ENCODE results near the gene BLNK.
"Not testable (repeated sequence)": the region's sequence is repeated elsewhere in the genome, so short reads cannot be mapped to it uniquely, and the experiment has no call there.

Gene BLNK

DNA sequence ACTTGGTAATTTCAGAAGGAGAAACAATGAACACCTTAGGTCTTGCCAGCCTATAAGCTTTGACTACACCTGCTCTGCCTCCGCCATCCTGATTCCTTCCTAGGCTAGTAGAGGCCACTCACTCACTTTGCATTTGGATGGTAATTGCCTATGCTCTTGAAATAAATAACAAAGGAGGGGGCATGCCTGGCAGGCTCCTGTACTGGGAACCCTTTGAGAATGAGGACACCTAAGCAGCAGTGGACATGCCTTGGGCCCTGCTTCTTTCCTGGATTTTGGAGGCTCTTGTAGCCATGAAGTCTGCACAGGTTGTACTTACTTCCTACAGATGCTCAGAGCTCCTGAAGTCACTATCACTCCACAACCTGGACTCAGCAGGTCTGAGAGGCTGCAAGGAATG lies 65.8 kb downstream of the BLNK start:
- H3K27me3 ChIP-seq (ENCODE audit: low read depth, low read length): no peaks in the 10 kb centered on the region
- no peaks in the 10 kb centered on the region for H3K9me3 ChIP-seq (ENCODE audit: insufficient read depth, low read length)

DNA sequence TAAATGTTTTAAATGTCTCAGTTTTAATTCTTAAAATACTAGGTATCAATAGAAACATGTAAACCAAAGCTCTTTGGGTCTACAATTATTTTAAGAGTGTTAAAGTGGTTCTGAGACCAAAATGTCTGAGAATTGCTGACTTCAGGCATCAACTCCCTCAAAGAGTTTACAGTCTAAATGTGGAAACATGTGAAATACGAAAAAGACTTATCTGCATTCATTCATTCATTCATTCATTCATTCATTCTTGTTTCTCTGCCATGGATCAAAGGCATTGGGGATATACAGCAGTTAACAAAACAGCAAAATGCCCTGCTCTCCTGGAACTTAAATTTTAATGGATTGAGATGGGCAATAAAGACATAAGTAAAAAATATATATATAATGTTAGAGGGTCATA lies 69.8 kb downstream of the BLNK start:
- no peak overlapping the region for H2AFZ ChIP-seq (ENCODE audit: low read depth, low read length)
- TF ChIP-seq EZH2phosphoT487 (IDR thresholded peaks at IDR 0.05; ENCODE audit: low read depth): no peak
- TF ChIP-seq, protein P1, sequence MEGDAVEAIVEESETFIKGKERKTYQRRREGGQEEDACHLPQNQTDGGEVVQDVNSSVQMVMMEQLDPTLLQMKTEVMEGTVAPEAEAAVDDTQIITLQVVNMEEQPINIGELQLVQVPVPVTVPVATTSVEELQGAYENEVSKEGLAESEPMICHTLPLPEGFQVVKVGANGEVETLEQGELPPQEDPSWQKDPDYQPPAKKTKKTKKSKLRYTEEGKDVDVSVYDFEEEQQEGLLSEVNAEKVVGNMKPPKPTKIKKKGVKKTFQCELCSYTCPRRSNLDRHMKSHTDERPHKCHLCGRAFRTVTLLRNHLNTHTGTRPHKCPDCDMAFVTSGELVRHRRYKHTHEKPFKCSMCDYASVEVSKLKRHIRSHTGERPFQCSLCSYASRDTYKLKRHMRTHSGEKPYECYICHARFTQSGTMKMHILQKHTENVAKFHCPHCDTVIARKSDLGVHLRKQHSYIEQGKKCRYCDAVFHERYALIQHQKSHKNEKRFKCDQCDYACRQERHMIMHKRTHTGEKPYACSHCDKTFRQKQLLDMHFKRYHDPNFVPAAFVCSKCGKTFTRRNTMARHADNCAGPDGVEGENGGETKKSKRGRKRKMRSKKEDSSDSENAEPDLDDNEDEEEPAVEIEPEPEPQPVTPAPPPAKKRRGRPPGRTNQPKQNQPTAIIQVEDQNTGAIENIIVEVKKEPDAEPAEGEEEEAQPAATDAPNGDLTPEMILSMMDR (IDR thresholded peaks at IDR 0.05; ENCODE audit: low read depth, low read length): no peak
- H4K20me1 ChIP-seq (ENCODE audit: insufficient read depth, low read length): peaks cover 6% of the 10 kb centered on the region; the same call in 1 of the 2 replicates
- H3K4me1 ChIP-seq (ENCODE audit: low read length): no peaks in the 10 kb centered on the region
- no peak overlapping the region for H3K4me2 ChIP-seq (ENCODE audit: low read length)
- no peaks in the 10 kb centered on the region for H3K27me3 ChIP-seq (ENCODE audit: low read depth, low read length)
- peaks cover 81% of the 10 kb centered on the region for H3K36me3 ChIP-seq (replicated peaks; ENCODE audit: low read depth, low read length)
- no peak overlapping the region for H3K9ac ChIP-seq (ENCODE audit: low read length)
- no peak overlapping the region for H3K4me3 ChIP-seq (ENCODE audit: low read length)
- H3K79me2 ChIP-seq (ENCODE audit: low read length): no peaks in the 10 kb centered on the region
- H3K9me3 ChIP-seq (ENCODE audit: insufficient read depth, low read length): no peaks in the 10 kb centered on the region
- H3K27ac ChIP-seq (ENCODE audit: low read length): no peak overlapping the region

More for the DNA sequence above, 65.8 kb downstream of the BLNK start:
- Histone ChIP-seq H2AFZ (ENCODE audit: low read depth, low read length) (no peak overlapping the region), H3K4me3 (ENCODE audit: low read length) (no peak overlapping the region), H3K9ac (ENCODE audit: low read length) (no peak overlapping the region), H3K36me3 (replicated peaks; ENCODE audit: low read depth, low read length) (peaks cover 82% of the 10 kb centered on the region), H3K4me1 (ENCODE audit: low read length) (peaks cover 29% of the 10 kb centered on the region), H4K20me1 (ENCODE audit: insufficient read depth, low read length) (peaks cover 28% of the 10 kb centered on the region), H3K4me2 (ENCODE audit: low read length) (no peak overlapping the region), H3K27ac (ENCODE audit: low read length) (no peak overlapping the region), H3K79me2 (ENCODE audit: low read length) (peaks cover 11% of the 10 kb centered on the region; the same call in 1 of the 2 replicates)
- no peak for TF ChIP-seq EZH2phosphoT487 (IDR thresholded peaks at IDR 0.05; ENCODE audit: low read depth)
- TF ChIP-seq, protein P1 (IDR thresholded peaks at IDR 0.05; ENCODE audit: low read depth, low read length): no peak

DNA sequence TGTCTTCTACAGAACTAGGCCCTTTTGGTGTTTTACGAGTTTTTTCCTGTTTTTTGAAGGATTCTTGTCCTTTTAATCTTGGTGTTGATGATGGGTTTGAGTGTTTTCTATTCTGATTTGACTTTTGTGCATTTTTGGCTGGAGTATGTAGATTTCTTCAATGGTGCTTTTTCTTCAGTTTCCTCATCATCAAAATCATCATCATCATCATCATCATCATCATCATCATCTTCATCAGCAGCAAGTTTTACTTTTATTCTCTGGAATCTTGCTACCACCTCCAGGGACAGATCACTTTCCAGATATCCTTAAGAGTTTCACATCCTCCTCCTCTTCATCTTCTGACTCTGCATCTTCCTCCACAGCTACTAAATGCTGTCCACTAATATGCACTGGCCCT lies 81.9 kb downstream of the BLNK start:
- not testable (repeated sequence) for H3K9ac ChIP-seq (ENCODE audit: low read length); H3K9me3 ChIP-seq (ENCODE audit: insufficient read depth, low read length); H3K4me1 ChIP-seq (ENCODE audit: low read length); H3K27me3 ChIP-seq (ENCODE audit: low read depth, low read length); H3K27ac ChIP-seq (ENCODE audit: low read length); H3K79me2 ChIP-seq (ENCODE audit: low read length); H2AFZ ChIP-seq (ENCODE audit: low read depth, low read length); H4K20me1 ChIP-seq (ENCODE audit: insufficient read depth, low read length); H3K4me3 ChIP-seq (ENCODE audit: low read length); H3K4me2 ChIP-seq (ENCODE audit: low read length)
- peaks cover 42% of the 10 kb centered on the region for H3K36me3 ChIP-seq (replicated peaks; ENCODE audit: low read depth, low read length)

DNA sequence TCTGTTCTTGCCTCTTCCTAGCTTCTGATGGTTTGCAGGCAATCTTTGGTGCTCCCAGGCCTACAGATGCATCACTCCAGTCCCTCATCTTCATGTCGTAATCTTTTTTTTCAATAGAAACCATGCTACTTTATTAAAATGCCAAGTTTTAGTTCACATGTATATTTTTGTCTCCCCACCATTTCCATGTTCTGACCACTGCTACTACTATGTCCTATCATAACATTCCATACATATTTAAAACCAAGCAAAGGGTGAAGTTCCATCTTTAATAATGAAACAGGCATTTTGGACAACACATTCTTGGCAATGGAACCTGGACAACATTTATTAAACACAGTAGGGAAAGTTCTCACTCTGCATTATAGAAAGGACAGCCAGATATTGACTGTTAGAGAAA lies 82.5 kb downstream of the BLNK start:
- Histone ChIP-seq H3K79me2 (ENCODE audit: low read length) (no peaks in the 10 kb centered on the region), H3K27me3 (ENCODE audit: low read depth, low read length) (no peaks in the 10 kb centered on the region), H3K4me3 (ENCODE audit: low read length) (no peak overlapping the region), H4K20me1 (ENCODE audit: insufficient read depth, low read length) (no peaks in the 10 kb centered on the region), H3K9me3 (ENCODE audit: insufficient read depth, low read length) (no peaks in the 10 kb centered on the region), H3K27ac (ENCODE audit: low read length) (no peak overlapping the region), H3K9ac (ENCODE audit: low read length) (no peak overlapping the region), H3K4me1 (ENCODE audit: low read length) (no peaks in the 10 kb centered on the region), H3K4me2 (ENCODE audit: low read length) (no peak overlapping the region), H3K36me3 (replicated peaks; ENCODE audit: low read depth, low read length) (peaks cover 36% of the 10 kb centered on the region), H2AFZ (ENCODE audit: low read depth, low read length) (no peak overlapping the region)
- TF ChIP-seq EZH2phosphoT487 (IDR thresholded peaks at IDR 0.05; ENCODE audit: low read depth): no peak
- TF ChIP-seq, protein P1 (IDR thresholded peaks at IDR 0.05; ENCODE audit: low read depth, low read length): no peak

DNA sequence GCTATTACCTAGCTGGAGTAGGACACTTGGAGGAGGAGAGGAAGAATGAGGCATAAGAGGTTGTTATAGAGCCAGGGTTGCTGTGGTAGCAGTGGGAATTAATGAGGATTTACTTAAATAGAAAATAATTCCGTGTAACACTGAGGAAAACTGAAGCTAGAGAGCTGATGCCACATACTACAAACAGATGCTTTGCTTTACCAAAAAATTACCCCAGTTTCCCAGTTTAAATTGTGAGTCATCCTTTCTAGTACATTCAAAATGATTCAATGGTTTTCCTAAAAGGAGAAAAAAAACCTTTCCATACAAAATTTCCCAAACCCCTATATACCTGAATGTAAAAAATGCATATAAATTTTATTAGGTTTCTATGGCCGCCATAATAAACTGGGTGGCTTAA lies 82.9 kb downstream of the BLNK start:
- H3K36me3 ChIP-seq (replicated peaks; ENCODE audit: low read depth, low read length): peaks cover 31% of the 10 kb centered on the region

More for the DNA sequence above, 82.9 kb downstream of the BLNK start:
- H3K27ac ChIP-seq (ENCODE audit: low read length): no peak overlapping the region
- H3K79me2 ChIP-seq (ENCODE audit: low read length): no peaks in the 10 kb centered on the region
- no peak overlapping the region for H3K9ac ChIP-seq (ENCODE audit: low read length)
- H2AFZ ChIP-seq (ENCODE audit: low read depth, low read length): no peak overlapping the region
- no peaks in the 10 kb centered on the region for H3K4me1 ChIP-seq (ENCODE audit: low read length)
- TF ChIP-seq, protein P1 (IDR thresholded peaks at IDR 0.05; ENCODE audit: low read depth, low read length): no peak
- TF ChIP-seq EZH2phosphoT487 (IDR thresholded peaks at IDR 0.05; ENCODE audit: low read depth): no peak
- no peak overlapping the region for H3K4me2 ChIP-seq (ENCODE audit: low read length)
- H3K27me3 ChIP-seq (ENCODE audit: low read depth, low read length): no peaks in the 10 kb centered on the region
- no peaks in the 10 kb centered on the region for H3K9me3 ChIP-seq (ENCODE audit: insufficient read depth, low read length)
- H3K4me3 ChIP-seq (ENCODE audit: low read length): no peak overlapping the region
- no peaks in the 10 kb centered on the region for H4K20me1 ChIP-seq (ENCODE audit: insufficient read depth, low read length)
